Smooth muscle cell (in vitro differentiated cells): Measurements from ENCODE around the gene SYT17. TPM values are rescaled to one million over a fixed set of nuclear protein-coding genes. Genes with fewer than 3 reads are reported as not detected.

ENCODE experiments used
- DNase-seq: peaks from one replicate; lab custom pipeline; 2025; ENCODE audit not compliant: unreplicated experiment; lab: John Stamatoyannopoulos, UW
- H2AFZ ChIP-seq: fragments of 200-600 bp; sonication (generic); 2 replicates; pipeline ENCODE4 v1.6.0; 2016; ENCODE audit warnings: antibody characterized with exemption, low read depth, mild to moderate bottlenecking
- H3F3A ChIP-seq: fragments of 200-600 bp; sonication (generic); 2 replicates; pipeline ENCODE4 v1.6.0; 2017; ENCODE audit warnings: antibody characterized with exemption, low read depth
- H3K27ac ChIP-seq: fragments of 200-600 bp; sonication (generic); 2 replicates; pipeline ENCODE4 v1.5.1; 2016; ENCODE audit warnings: low read depth, mild to moderate bottlenecking
- H3K27me3 ChIP-seq: fragments of 200-600 bp; sonication (generic); 2 replicates; pipeline ENCODE4 v1.6.1; 2016; ENCODE audit warnings: low read depth, mild to moderate bottlenecking
- H3K36me3 ChIP-seq: fragments of 200-600 bp; sonication (generic); 2 replicates; pipeline ENCODE4 v1.5.1; 2016; ENCODE audit warnings: low read depth
- H3K4me1 ChIP-seq: fragments of 200-600 bp; sonication (generic); 2 replicates; pipeline ENCODE4 v1.5.1; 2016; ENCODE audit warnings: low read depth
- H3K4me2 ChIP-seq: fragments of 200-600 bp; sonication (generic); 2 replicates; pipeline ENCODE4 v1.6.0; 2016; ENCODE audit warnings: mild to moderate bottlenecking
- H3K4me3 ChIP-seq: fragments of 200-600 bp; sonication (generic); 2 replicates; pipeline ENCODE4 v1.5.1; 2016; ENCODE audit warnings: mild to moderate bottlenecking
- H3K79me2 ChIP-seq: fragments of 200-600 bp; sonication (generic); 2 replicates; pipeline ENCODE4 v1.6.0; 2016; ENCODE audit warnings: low read depth, mild to moderate bottlenecking
- H3K9ac ChIP-seq: fragments of 200-600 bp; sonication (generic); 2 replicates; pipeline ENCODE4 v1.6.0; 2016; ENCODE audit warnings: low read depth
- H3K9me3 ChIP-seq: fragments of 200-600 bp; sonication (generic); replicated peaks from 2 replicates; pipeline ENCODE4 v1.5.1; 2016; ENCODE audit warnings: low read depth
- H4K20me1 ChIP-seq: fragments of 200-600 bp; sonication (generic); 2 replicates; pipeline ENCODE4 v1.6.0; 2016; ENCODE audit warnings: low read depth
- CTCF ChIP-seq: fragments of 200-600 bp; sonication (generic); IDR thresholded peaks from 2 replicates; pipeline ENCODE4 v1.5.1; 2017; ENCODE audit warnings: borderline replicate concordance, mild to moderate bottlenecking, antibody characterized with exemption; ENCODE audit not compliant: insufficient read depth, poor library complexity, severe bottlenecking
- WGBS: methylation state at CpG from one replicate; pipeline ENCODE4 v1.1.7; 2016; ENCODE audit warnings: low lambda C conversion rate; 5-methylcytosine and 5-hydroxymethylcytosine counted together
- polyA plus RNA-seq: library from polyadenylated mRNA; unstranded; fragments of >200 nt; fragmentation: Nextera tagmentation; extraction: Ambion mirVana; gene quantifications from 2 replicates; pipeline ENCODE4 v1.2.1, GENCODE V29; 2016
- total RNA-seq: library from RNA; depleted of rRNA; stranded (reverse); fragments of >200 nt; gene quantifications from 2 replicates; pipeline ENCODE4 v1.2.3, GENCODE V29; 2014

SYT17 gene
- total and polyA plus RNA-seq, 2 experiments from 2014 or later: 2.0 to 3.9 TPM

- Histone ChIP-seq H3K79me2 (no peaks in the 10 kb centered on the region), H3K27ac (no peak overlapping the region), H3K4me3 (no peak overlapping the region), H3K9ac (no peak overlapping the region), H3K36me3 (no peaks in the 10 kb centered on the region), H3K4me2 (no peak overlapping the region), H3K9me3 (no peaks in the 10 kb centered on the region), H3F3A (no peaks in the 10 kb centered on the region), H3K27me3 (no peaks in the 10 kb centered on the region), H2AFZ (no peak overlapping the region), H3K4me1 (no peaks in the 10 kb centered on the region), H4K20me1 (no peaks in the 10 kb centered on the region)
- no peak for DNase-seq
- no peak for TF ChIP-seq CTCF
- WGBS: 88% methylated on average over 4 of the region's 4 CpGs
Measured at GRCh38 chr16:19236561-19237209, 68.6 kb downstream of the SYT17 start.

GRCh38 chr16:19238406-19238805 lies 70.4 kb downstream of the SYT17 start:
- WGBS: 94% methylated on average over 4 of the region's 4 CpGs

GRCh38 chr16:19239511-19240155 lies 71.6 kb downstream of the SYT17 start:
- Histone ChIP-seq H3K4me1 (no peaks in the 10 kb centered on the region), H3F3A (no peaks in the 10 kb centered on the region), H3K27ac (no peak overlapping the region), H4K20me1 (no peaks in the 10 kb centered on the region), H3K79me2 (no peaks in the 10 kb centered on the region), H2AFZ (no peak overlapping the region), H3K4me3 (no peak overlapping the region), H3K9ac (no peak overlapping the region), H3K4me2 (no peak overlapping the region), H3K27me3 (no peaks in the 10 kb centered on the region), H3K36me3 (no peaks in the 10 kb centered on the region), H3K9me3 (no peaks in the 10 kb centered on the region)
- no peak for TF ChIP-seq CTCF
- WGBS: 94% methylated on average over 13 of the region's 13 CpGs
- DNase-seq: no peak

More at GRCh38 chr16:19238406-19238805, 70.4 kb downstream of the SYT17 start:
- Histone ChIP-seq H3K27me3 (no peaks in the 10 kb centered on the region), H3K27ac (no peak overlapping the region), H3K36me3 (no peaks in the 10 kb centered on the region), H4K20me1 (no peaks in the 10 kb centered on the region), H3K79me2 (no peaks in the 10 kb centered on the region), H3K4me3 (no peak overlapping the region), H2AFZ (no peak overlapping the region), H3K4me2 (no peak overlapping the region), H3K9ac (no peak overlapping the region), H3F3A (no peaks in the 10 kb centered on the region), H3K4me1 (no peaks in the 10 kb centered on the region), H3K9me3 (no peaks in the 10 kb centered on the region)
- no peak for TF ChIP-seq CTCF
- DNase-seq: no peak
